Activated T-cell treated with anti-CD3 and anti-CD28 coated beads, Interleukin-2, amount 50 U/mL, for 4 hours (primary cell): ENCODE measurements around the gene PLAU. TPM values are rescaled to one million over a fixed set of nuclear protein-coding genes. Genes with fewer than 3 reads are reported as not detected.

Experiments used
- ATAC-seq, 2 donors: fragments of 200-7000 bp; cut with Tn5 transposase; one replicate each; pipeline ENCODE4 v1.10.0; 2021
- DNase-seq: peaks from one replicate; pipeline ENCODE4 v3.0.0-alpha.2; 2020
- H3K27me3 Mint-ChIP-seq: one replicate; pipeline ENCODE4 v1.8.0; 2021; ENCODE audit warnings: low read depth, mixed read lengths
- H3K36me3 Mint-ChIP-seq: one replicate; pipeline ENCODE4 v1.8.0; 2022; ENCODE audit warnings: mixed read lengths; ENCODE audit not compliant: insufficient read depth
- H3K4me1 Mint-ChIP-seq: one replicate; pipeline ENCODE4 v1.8.0; 2021; ENCODE audit warnings: low read depth, mixed read lengths
- H3K4me3 Mint-ChIP-seq: one replicate; pipeline ENCODE4 v1.8.0; 2021; ENCODE audit warnings: mild to moderate bottlenecking, moderate library complexity, mixed read lengths
- H3K9me3 Mint-ChIP-seq: one replicate; pipeline ENCODE4 v1.8.0; 2021; ENCODE audit warnings: mixed read lengths
- total RNA-seq, 3 donors: library from RNA; stranded (reverse); gene quantifications; one replicate each; pipeline ENCODE4 v1.2.1, GENCODE V29; 2021

Gene PLAU
- total RNA-seq: 1 to 10 TPM in 1 of 3 donors, under 1 TPM in 2; 0.82 to 1.1 (median 0.84) TPM

GRCh38 chr10:73910764-73911552, at the start of gene PLAU:
PLAU (plus strand) TSS chr10:73911132; CDS start chr10:73911556, 424 bp downstream.
- peaks cover 35% of the 10 kb centered on the region for H3K4me1 Mint-ChIP-seq
- ATAC-seq (peak; percentile 61 to 71), DNase-seq (peak; percentile 14)
- no peaks in the 10 kb centered on the region for H3K9me3 Mint-ChIP-seq
- H3K27me3 Mint-ChIP-seq: peaks cover 39% of the 10 kb centered on the region
- no peaks in the 10 kb centered on the region for H3K36me3 Mint-ChIP-seq
- H3K4me3 Mint-ChIP-seq: peak within 1 kb of the TSS; percentile 86

GRCh38 chr10:73862011-73862410, 48.9 kb upstream of the PLAU start:
- no peaks in the 10 kb centered on the region for H3K27me3 Mint-ChIP-seq

GRCh38 chr10:73863039-73863817, 47.7 kb upstream of the PLAU start:
- ATAC-seq (no peak), DNase-seq (no peak)
- Mint-ChIP-seq H3K9me3 (no peaks in the 10 kb centered on the region), H3K4me3 (no peak overlapping the region), H3K4me1 (peaks cover 86% of the 10 kb centered on the region), H3K36me3 (peaks cover 12% of the 10 kb centered on the region), H3K27me3 (no peaks in the 10 kb centered on the region)

More at GRCh38 chr10:73862011-73862410, 48.9 kb upstream of the PLAU start:
- no peak for ATAC-seq
- Mint-ChIP-seq H3K9me3 (no peaks in the 10 kb centered on the region), H3K36me3 (peaks cover 12% of the 10 kb centered on the region), H3K4me3 (no peak overlapping the region), H3K4me1 (peaks cover 86% of the 10 kb centered on the region)
- DNase-seq: no peak

GRCh38 chr10:73864229-73864628, 46.7 kb upstream of the PLAU start:
- Mint-ChIP-seq H3K4me3 (peak overlapping the region; percentile 29), H3K4me1 (peaks cover 79% of the 10 kb centered on the region), H3K9me3 (no peaks in the 10 kb centered on the region), H3K27me3 (no peaks in the 10 kb centered on the region), H3K36me3 (peaks cover 7% of the 10 kb centered on the region)
- DNase-seq (no peak), ATAC-seq (no peak)

GRCh38 chr10:73865107-73865458, 45.8 kb upstream of the PLAU start:
- Mint-ChIP-seq H3K36me3 (peaks cover 7% of the 10 kb centered on the region), H3K4me3 (peak overlapping the region; percentile 73), H3K4me1 (peaks cover 73% of the 10 kb centered on the region), H3K27me3 (no peaks in the 10 kb centered on the region), H3K9me3 (no peaks in the 10 kb centered on the region)
- DNase-seq: no peak
- no peak for ATAC-seq

GRCh38 chr10:73865459-73866442, 45.2 kb upstream of the PLAU start:
- ATAC-seq (peak; percentile 64 to 72), DNase-seq (peak; percentile 28)
- Mint-ChIP-seq H3K9me3 (no peaks in the 10 kb centered on the region), H3K27me3 (no peaks in the 10 kb centered on the region), H3K36me3 (peaks cover 2% of the 10 kb centered on the region), H3K4me1 (peaks cover 73% of the 10 kb centered on the region), H3K4me3 (peak overlapping the region; percentile 73)

GRCh38 chr10:73866621-73867020, 44.3 kb upstream of the PLAU start:
- Mint-ChIP-seq H3K9me3 (no peaks in the 10 kb centered on the region), H3K4me1 (peaks cover 78% of the 10 kb centered on the region), H3K27me3 (no peaks in the 10 kb centered on the region), H3K36me3 (peaks cover 5% of the 10 kb centered on the region), H3K4me3 (peak overlapping the region; percentile 73)
- no peak for DNase-seq
- no peak for ATAC-seq

- DNase-seq (no peak), ATAC-seq (no peak)
- H3K36me3 Mint-ChIP-seq: peaks cover 8% of the 10 kb centered on the region
- H3K9me3 Mint-ChIP-seq: no peaks in the 10 kb centered on the region
- H3K27me3 Mint-ChIP-seq: no peaks in the 10 kb centered on the region
- peaks cover 82% of the 10 kb centered on the region for H3K4me1 Mint-ChIP-seq
- H3K4me3 Mint-ChIP-seq: no peak overlapping the region
These were observed 43.7 kb upstream of the PLAU start for GRCh38 chr10:73867126-73867807.

- Mint-ChIP-seq H3K4me3 (no peak overlapping the region), H3K9me3 (no peaks in the 10 kb centered on the region), H3K4me1 (peaks cover 83% of the 10 kb centered on the region), H3K27me3 (no peaks in the 10 kb centered on the region), H3K36me3 (peaks cover 8% of the 10 kb centered on the region)
- no peak for ATAC-seq
- no peak for DNase-seq
These were observed 42.9 kb upstream of the PLAU start for GRCh38 chr10:73867871-73868631.

- H3K36me3 Mint-ChIP-seq: peaks cover 8% of the 10 kb centered on the region
- peaks cover 79% of the 10 kb centered on the region for H3K4me1 Mint-ChIP-seq
- DNase-seq (no peak), ATAC-seq (no peak)
- no peaks in the 10 kb centered on the region for H3K27me3 Mint-ChIP-seq
- H3K4me3 Mint-ChIP-seq: no peak overlapping the region
- no peaks in the 10 kb centered on the region for H3K9me3 Mint-ChIP-seq
These were observed 42.2 kb upstream of the PLAU start for GRCh38 chr10:73868655-73869195.

GRCh38 chr10:73871295-73872189, 39.4 kb upstream of the PLAU start:
- DNase-seq (no peak), ATAC-seq (no peak)
- Mint-ChIP-seq H3K9me3 (no peaks in the 10 kb centered on the region), H3K4me1 (peaks cover 67% of the 10 kb centered on the region), H3K4me3 (peak overlapping the region; percentile 82), H3K36me3 (peaks cover 8% of the 10 kb centered on the region), H3K27me3 (no peaks in the 10 kb centered on the region)

- no peaks in the 10 kb centered on the region for H3K27me3 Mint-ChIP-seq
- H3K36me3 Mint-ChIP-seq: peaks cover 8% of the 10 kb centered on the region
- peaks cover 67% of the 10 kb centered on the region for H3K4me1 Mint-ChIP-seq
- DNase-seq (no peak), ATAC-seq (no peak)
- H3K4me3 Mint-ChIP-seq: peak overlapping the region; percentile 82
- H3K9me3 Mint-ChIP-seq: no peaks in the 10 kb centered on the region
These were observed 38.7 kb upstream of the PLAU start for GRCh38 chr10:73872190-73872710.
